ENCODE data around the gene ZMYND11.

The ZMYND11 gene

DNA sequence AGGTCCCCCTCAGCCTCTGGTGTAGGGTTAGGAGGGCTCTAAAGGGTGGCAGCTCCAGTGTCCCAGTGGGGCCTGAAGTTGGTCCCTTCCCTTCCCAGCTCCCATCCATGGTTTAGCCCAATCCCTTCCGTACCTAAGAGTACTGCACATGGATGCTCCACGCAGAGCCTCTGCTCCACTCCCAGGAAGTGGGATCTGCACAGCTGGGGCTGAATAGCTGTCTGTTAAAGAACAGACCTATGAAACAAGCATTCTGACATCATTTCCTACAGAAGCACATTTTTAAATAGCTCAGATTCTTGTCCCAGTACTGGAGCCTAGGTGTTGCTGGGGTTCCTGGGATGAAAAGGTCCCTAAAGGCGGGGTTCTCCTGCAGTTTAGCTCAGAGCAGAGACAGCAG lies 135.9 kb downstream of the ZMYND11 start:
- TF ChIP-seq, protein P1, sequence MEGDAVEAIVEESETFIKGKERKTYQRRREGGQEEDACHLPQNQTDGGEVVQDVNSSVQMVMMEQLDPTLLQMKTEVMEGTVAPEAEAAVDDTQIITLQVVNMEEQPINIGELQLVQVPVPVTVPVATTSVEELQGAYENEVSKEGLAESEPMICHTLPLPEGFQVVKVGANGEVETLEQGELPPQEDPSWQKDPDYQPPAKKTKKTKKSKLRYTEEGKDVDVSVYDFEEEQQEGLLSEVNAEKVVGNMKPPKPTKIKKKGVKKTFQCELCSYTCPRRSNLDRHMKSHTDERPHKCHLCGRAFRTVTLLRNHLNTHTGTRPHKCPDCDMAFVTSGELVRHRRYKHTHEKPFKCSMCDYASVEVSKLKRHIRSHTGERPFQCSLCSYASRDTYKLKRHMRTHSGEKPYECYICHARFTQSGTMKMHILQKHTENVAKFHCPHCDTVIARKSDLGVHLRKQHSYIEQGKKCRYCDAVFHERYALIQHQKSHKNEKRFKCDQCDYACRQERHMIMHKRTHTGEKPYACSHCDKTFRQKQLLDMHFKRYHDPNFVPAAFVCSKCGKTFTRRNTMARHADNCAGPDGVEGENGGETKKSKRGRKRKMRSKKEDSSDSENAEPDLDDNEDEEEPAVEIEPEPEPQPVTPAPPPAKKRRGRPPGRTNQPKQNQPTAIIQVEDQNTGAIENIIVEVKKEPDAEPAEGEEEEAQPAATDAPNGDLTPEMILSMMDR (IDR thresholded peaks at IDR 0.05; ENCODE audit: low read depth, low read length, missing control alignments), result no peak
- no peak overlapping the region for H3K4me3 ChIP-seq (ENCODE audit: low read depth, low read length)
- DNase-seq (ENCODE audit: low read depth), result no peak
- in situ Hi-C loops (cut with HindIII; ENCODE audit: low sequenced_read_pairs), result no loop called here

GRCh38 chr10:271722-272121 lies 136.5 kb downstream of the ZMYND11 start:
- H3K4me3 ChIP-seq (ENCODE audit: low read depth, low read length), result no peak overlapping the region
- TF ChIP-seq, protein P1 (IDR thresholded peaks at IDR 0.05; ENCODE audit: low read depth, low read length, missing control alignments), result no peak
- no peak for DNase-seq (ENCODE audit: low read depth)
- in situ Hi-C loops (cut with HindIII; ENCODE audit: low sequenced_read_pairs), result no loop called here

GRCh38 chr10:273088-273487 lies 137.8 kb downstream of the ZMYND11 start:
- in situ Hi-C loops (cut with HindIII; ENCODE audit: low sequenced_read_pairs), result no loop called here
- DNase-seq (ENCODE audit: low read depth), result no peak
- TF ChIP-seq, protein P1 (IDR thresholded peaks at IDR 0.05; ENCODE audit: low read depth, low read length, missing control alignments), result no peak
- H3K4me3 ChIP-seq (ENCODE audit: low read depth, low read length), result no peak overlapping the region

GRCh38 chr10:274866-275265 lies 139.6 kb downstream of the ZMYND11 start:
- TF ChIP-seq, protein P1 (IDR thresholded peaks at IDR 0.05; ENCODE audit: low read depth, low read length, missing control alignments), result no peak
- no peak for DNase-seq (ENCODE audit: low read depth)
- no peak overlapping the region for H3K4me3 ChIP-seq (ENCODE audit: low read depth, low read length)
- in situ Hi-C loops (cut with HindIII; ENCODE audit: low sequenced_read_pairs), result no loop called here

DNA sequence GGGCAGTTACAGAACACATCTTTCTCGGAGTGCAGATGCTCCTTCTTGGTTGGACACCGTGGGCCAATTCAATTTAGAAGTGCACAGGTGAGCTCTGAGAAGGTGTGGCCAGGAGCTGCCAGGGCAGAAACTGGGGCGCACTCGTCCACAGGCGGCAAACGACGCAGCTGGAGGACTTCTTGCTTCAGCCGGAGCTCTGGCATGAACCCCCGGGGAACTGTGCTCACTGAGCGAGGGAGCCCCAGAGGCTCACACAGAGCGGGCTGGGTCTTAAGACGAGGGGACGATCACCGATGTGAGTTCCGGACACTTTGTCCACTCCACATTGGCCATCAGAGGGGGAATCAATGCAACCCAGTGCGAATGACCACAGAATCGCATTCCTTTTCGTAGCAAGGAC lies 140.4 kb downstream of the ZMYND11 start:
- TF ChIP-seq, protein P1 (IDR thresholded peaks at IDR 0.05; ENCODE audit: low read depth, low read length, missing control alignments), result no peak
- DNase-seq (ENCODE audit: low read depth), result no peak
- no peak overlapping the region for H3K4me3 ChIP-seq (ENCODE audit: low read depth, low read length)
- in situ Hi-C loops (cut with HindIII; ENCODE audit: low sequenced_read_pairs), result no loop called here

- DNase-seq (ENCODE audit: low read depth), result no peak
- in situ Hi-C loops (cut with HindIII; ENCODE audit: low sequenced_read_pairs), result no loop called here
- no peak overlapping the region for H3K4me3 ChIP-seq (ENCODE audit: low read depth, low read length)
- TF ChIP-seq, protein P1 (IDR thresholded peaks at IDR 0.05; ENCODE audit: low read depth, low read length, missing control alignments), result no peak
Measured at GRCh38 chr10:277963-278362, 142.7 kb downstream of the ZMYND11 start.

DNA sequence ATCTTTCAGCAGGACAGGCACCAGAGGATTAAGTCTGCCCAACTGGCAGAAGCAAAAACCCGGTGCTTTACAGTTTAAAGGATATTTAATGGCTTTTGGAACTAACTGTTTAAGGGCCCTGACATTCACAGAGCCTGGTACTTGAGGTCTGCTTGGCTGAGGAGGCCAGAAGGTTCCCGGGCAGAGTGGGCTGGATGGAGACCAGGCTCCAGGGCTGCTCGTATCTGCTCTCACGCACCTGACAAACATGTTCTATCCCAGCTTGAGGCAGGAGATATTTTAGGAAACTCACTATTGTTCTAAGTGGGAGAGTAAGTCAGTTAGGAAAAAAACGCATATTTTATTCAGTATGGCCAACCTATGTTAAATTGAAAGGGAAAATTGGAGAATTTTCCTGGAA lies 143.5 kb downstream of the ZMYND11 start:
- TF ChIP-seq, protein P1 (IDR thresholded peaks at IDR 0.05; ENCODE audit: low read depth, low read length, missing control alignments), result no peak
- H3K4me3 ChIP-seq (ENCODE audit: low read depth, low read length), result no peak overlapping the region
- in situ Hi-C loops (cut with HindIII; ENCODE audit: low sequenced_read_pairs), result no loop called here
- DNase-seq (ENCODE audit: low read depth), result no peak

Measured in astrocyte of the cerebellum (primary cell).